ENCODE measurements around the gene TMEM269.

TMEM269 gene

GRCh38 chr1:42845193-42845592, 60.4 kb downstream of the TMEM269 start:
- in situ Hi-C loops (cut with MboI; ENCODE audit: low sequenced_read_pairs): no loop called here

DNA sequence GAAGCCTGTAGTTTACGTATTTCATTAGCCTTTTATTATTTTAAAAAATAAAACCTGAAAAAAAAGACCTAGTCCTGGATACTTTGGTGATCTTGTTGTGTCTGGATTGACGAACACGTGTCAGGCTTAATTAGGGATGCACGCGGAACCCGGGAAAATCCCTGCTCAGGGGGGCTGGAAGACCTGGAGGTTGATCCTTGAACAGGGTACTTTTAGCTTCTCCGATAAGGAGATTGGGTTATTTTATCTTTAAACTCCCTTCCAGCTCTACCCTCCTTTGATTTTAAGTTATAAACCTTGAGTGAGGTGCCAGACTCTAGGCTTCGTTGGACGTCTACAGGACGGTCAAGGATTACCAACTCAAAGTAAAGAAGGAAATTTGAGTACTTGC, 61.1 kb downstream of the TMEM269 start:
- in situ Hi-C loops (cut with MboI; ENCODE audit: low sequenced_read_pairs): no loop called here

- in situ Hi-C loops (cut with MboI; ENCODE audit: low sequenced_read_pairs): no loop called here
Observed at GRCh38 chr1:42846257-42847110, 61.7 kb downstream of the TMEM269 start, which contains the start of gene ZNF691. Gene ZNF691 (plus strand): TSS chr1:42846613. CDS start chr1:42849659, 3,046 bp downstream.

DNA sequence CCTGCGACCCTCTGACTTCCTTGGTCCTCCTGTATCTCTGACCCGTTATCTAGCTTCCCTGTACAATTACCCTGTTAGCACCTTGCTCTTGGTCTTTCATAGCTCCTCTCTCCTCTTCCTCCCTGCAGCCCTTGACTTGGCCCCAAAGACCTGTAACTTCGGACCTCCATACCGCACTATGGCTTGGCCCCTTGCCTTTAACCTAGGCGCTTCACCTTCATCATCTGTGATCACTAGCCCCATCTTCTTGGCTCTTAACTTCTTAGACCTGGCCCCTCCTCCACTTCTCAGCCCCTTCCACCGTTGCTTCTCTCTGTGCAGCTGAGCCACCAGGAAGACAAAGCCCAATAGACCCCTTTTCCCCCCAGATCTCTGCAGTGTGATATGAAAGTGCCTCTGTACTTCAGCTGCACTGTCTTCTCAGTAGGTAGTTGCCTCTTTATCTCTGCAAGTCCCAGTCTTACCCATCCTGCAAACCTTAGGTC, 62.4 kb downstream of the TMEM269 start:
- in situ Hi-C loops (cut with MboI; ENCODE audit: low sequenced_read_pairs): no loop called here

DNA sequence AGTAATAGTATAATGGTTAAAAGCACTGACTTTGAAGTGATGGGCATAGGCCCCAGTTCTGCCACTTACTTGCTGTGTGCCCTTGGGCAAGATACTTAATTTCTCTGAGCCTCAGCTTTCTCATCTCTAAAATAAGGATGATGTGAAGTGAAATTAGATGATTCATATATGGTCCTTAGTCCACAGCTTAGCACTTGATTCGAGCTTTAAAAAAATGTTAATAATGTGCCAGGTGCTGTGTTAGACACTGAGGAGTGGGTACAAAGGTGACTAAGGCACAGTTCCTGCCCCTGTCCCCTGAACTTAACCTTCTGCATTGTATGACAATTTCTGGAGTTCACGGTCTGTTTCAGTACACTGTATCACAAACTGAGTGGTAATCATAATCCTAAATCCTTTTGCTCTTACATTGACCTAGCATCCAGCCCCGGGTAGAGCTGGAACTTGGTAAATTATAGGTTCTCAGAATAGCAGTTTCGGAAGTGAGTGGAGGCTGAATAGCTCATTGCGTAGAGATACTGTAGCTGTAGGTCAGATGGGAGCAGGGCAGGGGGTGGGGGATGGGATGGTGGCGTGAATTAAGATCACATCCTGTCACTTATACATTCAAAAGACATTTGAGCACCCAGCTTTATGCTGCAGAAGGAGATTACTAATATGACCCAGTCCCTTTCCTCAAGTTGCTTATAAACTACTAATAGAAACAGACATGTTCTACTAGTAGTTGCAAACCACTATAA, 63.1 kb downstream of the TMEM269 start:
- in situ Hi-C loops (cut with MboI; ENCODE audit: low sequenced_read_pairs): no loop called here

DNA sequence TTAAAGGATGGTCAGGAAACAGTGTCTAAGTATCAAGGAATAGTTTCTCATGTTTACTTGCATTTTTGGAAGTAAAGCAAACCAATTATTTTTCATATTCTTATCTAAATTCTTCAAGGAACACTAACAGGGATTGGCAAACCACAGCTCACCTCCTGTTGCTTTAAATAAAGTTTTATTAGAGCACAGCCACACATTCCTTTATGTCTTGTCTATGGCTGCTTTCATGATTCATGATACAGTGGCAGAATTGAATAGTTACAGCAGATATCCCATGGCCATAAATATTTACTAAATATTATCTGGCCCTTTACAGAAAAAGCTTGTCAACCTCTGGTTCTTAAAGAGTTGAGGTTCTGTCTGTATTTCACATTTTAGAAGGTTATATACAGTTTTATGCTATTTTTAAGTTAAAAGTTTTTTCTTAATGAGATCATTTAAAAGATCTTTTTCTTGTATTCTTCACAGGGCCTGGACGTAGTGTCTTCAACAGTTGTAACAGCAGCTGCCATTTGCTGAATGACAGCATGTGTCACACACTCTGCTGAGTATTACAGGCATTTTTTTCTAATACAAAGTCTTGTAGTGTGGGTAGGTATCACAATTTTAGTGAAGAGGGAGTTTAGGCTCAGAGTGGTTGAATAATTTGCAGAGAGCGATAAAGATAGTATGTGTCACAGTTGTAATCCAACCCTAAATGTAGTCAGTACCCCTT, 64.2 kb downstream of the TMEM269 start:
- in situ Hi-C loops (cut with MboI; ENCODE audit: low sequenced_read_pairs): no loop called here

DNA sequence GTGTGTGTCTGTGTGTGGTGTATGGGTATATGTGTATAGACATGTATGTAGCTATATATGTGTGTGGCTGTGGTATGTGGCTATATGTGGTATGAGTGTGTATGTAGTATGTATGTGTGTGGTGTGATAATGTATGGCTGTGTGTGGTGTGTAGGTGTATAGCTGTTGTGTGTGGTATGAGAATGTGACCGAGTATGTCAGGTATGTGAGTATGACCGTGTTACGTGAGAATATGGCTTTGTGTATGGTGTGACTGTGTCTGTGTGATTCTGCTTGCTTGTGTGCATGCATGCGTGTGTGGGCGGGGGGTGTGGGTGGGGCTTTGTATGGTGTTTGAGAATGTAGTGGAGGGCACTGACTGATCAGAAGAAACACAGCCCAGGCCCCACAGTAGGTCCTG, 65.2 kb downstream of the TMEM269 start:
- in situ Hi-C loops (cut with MboI; ENCODE audit: low sequenced_read_pairs): no loop called here
